GM20000 (cell line): Measurements from ENCODE around the gene XXYLT1.

Experiments
- DNase-seq: peaks from one replicate; pipeline ENCODE4 v3.0.0; 2012; ENCODE audit warnings: low spot score
- TF ChIP-seq, protein P1 (sequence below): IDR thresholded peaks from 2 replicates; pipeline ENCODE4 v1.5.1; 2012; ENCODE audit warnings: mild to moderate bottlenecking, control low read depth; ENCODE audit errors: extremely low read depth, missing control alignments

The XXYLT1 gene

GRCh38 chr3:195150181-195151118 is 120.5 kb downstream of the XXYLT1 start:
- TF ChIP-seq, protein P1, sequence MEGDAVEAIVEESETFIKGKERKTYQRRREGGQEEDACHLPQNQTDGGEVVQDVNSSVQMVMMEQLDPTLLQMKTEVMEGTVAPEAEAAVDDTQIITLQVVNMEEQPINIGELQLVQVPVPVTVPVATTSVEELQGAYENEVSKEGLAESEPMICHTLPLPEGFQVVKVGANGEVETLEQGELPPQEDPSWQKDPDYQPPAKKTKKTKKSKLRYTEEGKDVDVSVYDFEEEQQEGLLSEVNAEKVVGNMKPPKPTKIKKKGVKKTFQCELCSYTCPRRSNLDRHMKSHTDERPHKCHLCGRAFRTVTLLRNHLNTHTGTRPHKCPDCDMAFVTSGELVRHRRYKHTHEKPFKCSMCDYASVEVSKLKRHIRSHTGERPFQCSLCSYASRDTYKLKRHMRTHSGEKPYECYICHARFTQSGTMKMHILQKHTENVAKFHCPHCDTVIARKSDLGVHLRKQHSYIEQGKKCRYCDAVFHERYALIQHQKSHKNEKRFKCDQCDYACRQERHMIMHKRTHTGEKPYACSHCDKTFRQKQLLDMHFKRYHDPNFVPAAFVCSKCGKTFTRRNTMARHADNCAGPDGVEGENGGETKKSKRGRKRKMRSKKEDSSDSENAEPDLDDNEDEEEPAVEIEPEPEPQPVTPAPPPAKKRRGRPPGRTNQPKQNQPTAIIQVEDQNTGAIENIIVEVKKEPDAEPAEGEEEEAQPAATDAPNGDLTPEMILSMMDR = no peak
- DNase-seq = no peak

DNA sequence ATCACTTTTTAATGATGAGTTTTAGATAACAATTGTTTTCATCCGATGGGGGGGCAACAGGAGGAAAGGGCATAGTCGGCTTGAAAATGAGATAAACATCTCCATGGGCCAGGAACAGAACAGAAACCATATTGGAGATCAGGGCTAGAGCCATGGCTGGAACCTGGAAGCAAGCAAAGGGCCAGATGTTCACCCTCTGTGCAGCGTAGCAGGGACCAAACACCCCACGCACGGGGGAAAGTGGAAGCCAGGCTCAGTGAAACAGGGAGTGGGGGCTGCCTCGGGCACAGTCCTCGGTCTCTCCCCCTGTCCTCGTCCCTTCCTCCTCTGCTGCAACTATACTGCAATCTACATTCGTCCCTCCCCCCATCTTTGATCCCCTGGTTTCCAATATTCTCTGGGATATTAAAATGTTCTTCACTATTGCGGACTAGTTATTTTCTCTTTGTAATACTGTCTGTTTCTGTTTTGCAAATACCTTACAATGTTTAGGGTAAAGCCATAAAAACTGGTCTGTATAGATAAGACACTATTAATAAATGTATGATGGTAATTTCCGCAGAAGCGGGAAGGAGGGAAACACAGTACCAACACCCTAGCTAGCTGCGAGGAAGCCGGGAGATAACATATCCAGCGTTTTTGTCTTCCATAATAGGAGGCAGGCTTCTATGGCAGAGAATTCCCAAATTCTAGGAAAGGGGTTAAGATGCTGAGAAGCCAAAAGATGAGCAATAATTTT is 121.5 kb downstream of the XXYLT1 start:
- no peak for DNase-seq
- TF ChIP-seq, protein P1 = no peak

DNA sequence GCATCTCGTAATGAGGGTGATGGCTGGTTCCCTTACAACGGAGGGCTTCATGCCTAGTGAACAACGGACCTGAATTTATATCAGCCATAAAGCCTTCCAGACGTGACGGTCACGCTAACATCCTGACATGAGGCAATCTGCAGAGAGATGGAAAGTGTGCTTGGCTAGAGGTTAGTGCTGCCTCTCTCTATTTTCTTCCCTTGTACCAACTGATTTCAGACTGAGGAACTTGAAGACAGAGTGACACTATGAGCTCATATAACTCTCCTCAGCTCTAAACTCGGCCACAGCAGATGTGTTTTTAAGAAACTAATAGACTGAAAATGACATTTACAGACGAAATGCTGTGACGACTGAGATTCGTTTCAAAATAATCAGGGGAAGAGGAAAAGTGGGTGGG is 122.4 kb downstream of the XXYLT1 start:
- DNase-seq = no peak
- TF ChIP-seq, protein P1 = no peak

GRCh38 chr3:195147649-195148080 is 123.3 kb downstream of the XXYLT1 start:
- TF ChIP-seq, protein P1 = no peak
- DNase-seq = peak; percentile 85

- DNase-seq = no peak
- TF ChIP-seq, protein P1 = no peak
Observed at GRCh38 chr3:195146131-195146530, 124.8 kb downstream of the XXYLT1 start.

- no peak for DNase-seq
- TF ChIP-seq, protein P1 = no peak
Observed at GRCh38 chr3:195145579-195145978, 125.4 kb downstream of the XXYLT1 start.

DNA sequence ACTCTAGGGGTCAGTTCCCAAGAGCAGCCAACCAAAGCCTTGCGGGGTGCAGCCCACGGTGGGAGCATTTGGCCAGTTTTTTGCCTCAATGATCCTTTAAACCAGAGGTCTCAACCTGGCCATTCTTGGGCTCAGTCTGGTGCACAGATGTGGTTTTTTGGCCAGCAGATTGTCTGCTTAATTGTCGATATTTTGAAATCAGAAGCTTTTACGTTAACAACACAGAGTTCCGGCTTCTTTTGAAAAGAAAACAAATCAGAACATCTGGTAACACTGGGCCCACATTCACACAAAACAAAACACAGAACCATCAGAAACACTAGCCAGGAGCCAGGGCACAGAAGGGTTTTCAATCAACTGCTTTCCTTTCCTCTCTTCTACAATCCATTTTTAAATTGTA is 127.7 kb downstream of the XXYLT1 start:
- no peak for DNase-seq
- TF ChIP-seq, protein P1 = no peak
